GM23338 (cell line): Measurements from ENCODE around the gene TSPEAR. TPM values are rescaled to one million over a fixed set of nuclear protein-coding genes. Genes with fewer than 3 reads are reported as not detected.
A peak's percentile ranks its signal among the peaks of the same experiment; 100 is the strongest.
"Not testable (repeated sequence)": the region's sequence is repeated elsewhere in the genome, so short reads cannot be mapped to it uniquely, and the experiment has no call there.

Experiments used
- ATAC-seq: fragments of 200-7000 bp; cut with Tn5 transposase; 3 replicates; pipeline ENCODE4 v1.9.1; 2020
- DNase-seq: peaks from one replicate; pipeline ENCODE4 v3.0.0-alpha.2; 2015; ENCODE audit warnings: low spot score
- H2AFZ ChIP-seq: fragments of 200-600 bp; sonication (generic); 2 replicates; pipeline ENCODE4 v1.8.0; 2016; ENCODE audit warnings: antibody characterized with exemption, mild to moderate bottlenecking, moderate library complexity
- H3F3A ChIP-seq: fragments of 200-600 bp; sonication (generic); replicated peaks from 2 replicates; pipeline ENCODE4 v1.8.0; 2017; ENCODE audit warnings: antibody characterized with exemption, mixed run types, low read depth
- H3K27ac ChIP-seq: fragments of 200-600 bp; sonication (generic); 2 replicates; pipeline ENCODE4 v1.6.1; 2016; ENCODE audit warnings: low read depth
- H3K27me3 ChIP-seq: fragments of 200-600 bp; sonication (generic); 2 replicates; pipeline ENCODE4 v1.8.0; 2016; ENCODE audit warnings: mild to moderate bottlenecking, mixed run types, moderate library complexity; ENCODE audit not compliant: insufficient read depth
- H3K36me3 ChIP-seq: fragments of 200-600 bp; sonication (generic); 2 replicates; pipeline ENCODE4 v1.8.0; 2016; ENCODE audit warnings: mild to moderate bottlenecking; ENCODE audit not compliant: insufficient read depth
- H3K4me1 ChIP-seq: fragments of 200-600 bp; sonication (generic); 2 replicates; pipeline ENCODE4 v1.8.0; 2016; ENCODE audit warnings: mild to moderate bottlenecking, moderate library complexity; ENCODE audit not compliant: insufficient read depth
- H3K4me2 ChIP-seq: fragments of 200-600 bp; sonication (generic); 2 replicates; pipeline ENCODE4 v1.7.1; 2017; ENCODE audit warnings: mixed run types
- H3K4me3 ChIP-seq: fragments of 200-600 bp; sonication (generic); 2 replicates; pipeline ENCODE4 v1.6.1; 2016; ENCODE audit warnings: mixed run types
- H3K79me2 ChIP-seq: fragments of 200-600 bp; sonication (generic); replicated peaks from 2 replicates; pipeline ENCODE4 v1.8.0; 2017; ENCODE audit warnings: mild to moderate bottlenecking; ENCODE audit not compliant: insufficient read depth
- H3K9me2 ChIP-seq: fragments of 200-600 bp; sonication (generic); 2 replicates; pipeline ENCODE4 v1.8.0; 2017; ENCODE audit not compliant: insufficient read depth
- H4K20me1 ChIP-seq: fragments of 200-600 bp; sonication (generic); replicated peaks from 2 replicates; pipeline ENCODE4 v1.8.0; 2017; ENCODE audit warnings: mild to moderate bottlenecking; ENCODE audit not compliant: insufficient read depth
- H3K27ac Mint-ChIP-seq: 2 replicates; pipeline ENCODE4 v1.8.0; 2020; ENCODE audit warnings: inconsistent platforms, mild to moderate bottlenecking, moderate library complexity, mixed read lengths
- H3K27me3 Mint-ChIP-seq: 3 replicates; pipeline ENCODE4 v1.8.0; 2022; ENCODE audit warnings: low read depth, mild to moderate bottlenecking, moderate library complexity, mixed read lengths, inconsistent platforms; ENCODE audit not compliant: insufficient read depth, poor library complexity
- H3K36me3 Mint-ChIP-seq: 3 replicates; pipeline ENCODE4 v1.8.0; 2021; ENCODE audit warnings: low read depth, mild to moderate bottlenecking, inconsistent platforms, moderate library complexity, mixed read lengths
- H3K4me1 Mint-ChIP-seq: 3 replicates; pipeline ENCODE4 v1.8.0; 2020; ENCODE audit warnings: mild to moderate bottlenecking, inconsistent platforms, mixed read lengths
- H3K4me3 Mint-ChIP-seq: 3 replicates; pipeline ENCODE4 v1.8.0; 2021; ENCODE audit warnings: moderate library complexity, mild to moderate bottlenecking, inconsistent platforms, mixed read lengths
- H3K9me3 Mint-ChIP-seq: 3 replicates; pipeline ENCODE4 v1.8.0; 2020; ENCODE audit warnings: moderate library complexity, mild to moderate bottlenecking, inconsistent platforms, mixed read lengths
- CREB1 ChIP-seq: fragments of 250-450 bp; sonication (Bioruptor Pico); IDR thresholded peaks from 2 replicates; pipeline ENCODE4 v1.5.0; 2020; ENCODE audit warnings: low read depth, mild to moderate bottlenecking, moderate library complexity
- ETS1 ChIP-seq: IDR thresholded peaks from 2 replicates; pipeline ENCODE4 v1.6.1; 2016; ENCODE audit warnings: antibody characterized with exemption
- EZH2 ChIP-seq: fragments of 200-600 bp; sonication (generic); IDR thresholded peaks from one replicate; pipeline ENCODE4 v1.8.0; 2017; ENCODE audit warnings: antibody characterized with exemption, mild to moderate bottlenecking, low read depth; ENCODE audit not compliant: unreplicated experiment
- EZH2phosphoT487 ChIP-seq: fragments of 200-600 bp; sonication (generic); IDR thresholded peaks from one replicate; pipeline ENCODE4 v1.8.1; 2018; ENCODE audit warnings: antibody characterized with exemption; ENCODE audit not compliant: unreplicated experiment
- ZNF114 ChIP-seq: fragments of 250-450 bp; sonication (Bioruptor Pico); IDR thresholded peaks from 2 replicates; pipeline ENCODE4 v1.5.0; 2020; ENCODE audit warnings: mild to moderate bottlenecking, moderate library complexity
- polyA plus RNA-seq: library from polyadenylated mRNA; unstranded; fragments of >200 nt; fragmentation: Nextera tagmentation; extraction: Ambion mirVana; gene quantifications from 2 replicates; pipeline ENCODE4 v1.2.1, GENCODE V29; 2016
- total RNA-seq: library from RNA; depleted of rRNA; stranded (reverse); fragments of >200 nt; shearing (Covaris generic); gene quantifications from 2 replicates; pipeline ENCODE4 v1.2.3, GENCODE V29; 2014
- TF ChIP-seq, protein P1 (sequence below): IDR thresholded peaks from one replicate; pipeline ENCODE4 v1.6.1; 2018; ENCODE audit warnings: antibody characterized with exemption; ENCODE audit not compliant: unreplicated experiment

Gene TSPEAR
- total and polyA plus RNA-seq, 2 experiments from 2014 or later, result 0.35 to 0.92 TPM

DNA sequence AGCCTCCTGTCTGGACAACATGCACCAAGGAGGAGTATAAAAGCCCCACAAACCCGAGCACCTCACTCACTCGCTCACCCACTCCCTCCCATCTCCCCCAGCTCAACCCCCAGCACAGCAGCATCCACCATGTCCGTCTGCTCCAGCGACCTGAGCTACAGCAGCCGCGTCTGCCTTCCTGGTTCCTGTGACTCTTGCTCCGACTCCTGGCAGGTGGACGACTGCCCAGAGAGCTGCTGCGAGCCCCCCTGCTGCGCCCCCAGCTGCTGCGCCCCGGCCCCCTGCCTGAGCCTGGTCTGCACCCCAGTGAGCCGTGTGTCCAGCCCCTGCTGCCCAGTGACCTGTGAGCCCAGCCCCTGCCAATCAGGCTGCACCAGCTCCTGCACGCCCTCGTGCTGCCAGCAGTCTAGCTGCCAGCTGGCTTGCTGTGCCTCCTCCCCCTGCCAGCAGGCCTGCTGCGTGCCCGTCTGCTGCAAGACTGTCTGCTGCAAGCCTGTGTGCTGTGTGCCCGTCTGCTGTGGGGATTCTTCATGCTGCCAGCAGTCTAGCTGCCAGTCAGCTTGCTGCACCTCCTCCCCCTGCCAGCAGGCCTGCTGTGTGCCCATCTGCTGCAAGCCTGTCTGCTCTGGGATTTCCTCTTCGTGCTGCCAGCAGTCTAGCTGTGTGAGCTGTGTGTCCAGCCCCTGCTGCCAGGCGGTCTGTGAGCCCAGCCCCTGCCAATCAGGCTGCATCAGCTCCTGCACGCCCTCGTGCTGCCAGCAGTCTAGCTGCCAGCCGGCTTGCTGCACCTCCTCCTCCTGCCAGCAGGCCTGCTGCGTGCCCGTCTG lies 137.5 kb downstream of the TSPEAR start, which contains the start of gene KRTAP10-4:
Gene KRTAP10-4 (plus strand): TSS at position 100 of the 827 bp plus-strand sequence. CDS start 30 bp downstream, at position 130.
- H3K36me3 Mint-ChIP-seq, H3K27ac Mint-ChIP-seq: not testable (repeated sequence)

GRCh38 chr21:44572959-44573583 lies 138.3 kb downstream of the TSPEAR start:
- Histone ChIP-seq H3K79me2 (no peaks in the 10 kb centered on the region), H3K4me2 (no peak overlapping the region), H3K4me3 (no peak overlapping the region), H2AFZ (0 out of 2 replicates have a peak overlapping the region, but pooled peaks have one; percentile 38), H3F3A (no peaks in the 10 kb centered on the region), H3K9me2 (no peaks in the 10 kb centered on the region), H3K36me3 (no peaks in the 10 kb centered on the region), H3K27ac (no peak overlapping the region), H3K27me3 (no peaks in the 10 kb centered on the region), H4K20me1 (no peaks in the 10 kb centered on the region), H3K4me1 (no peaks in the 10 kb centered on the region)
- H3K27me3 Mint-ChIP-seq, result peaks cover 16% of the 10 kb centered on the region
- no peak overlapping the region for H3K27ac Mint-ChIP-seq
- H3K4me1 Mint-ChIP-seq, result peaks cover 3% of the 10 kb centered on the region
- H3K4me3 Mint-ChIP-seq, result no peak overlapping the region
- TF ChIP-seq ZNF114, result no peak
- ATAC-seq (no peak), DNase-seq (no peak)
- H3K9me3 Mint-ChIP-seq, result peaks cover 43% of the 10 kb centered on the region
- peaks cover 7% of the 10 kb centered on the region for H3K36me3 Mint-ChIP-seq

More for the DNA sequence above, 137.5 kb downstream of the TSPEAR start, which contains the start of gene KRTAP10-4:
- H3K4me3 ChIP-seq, ATAC-seq, H3K27me3 ChIP-seq, H3K4me3 Mint-ChIP-seq, H3F3A ChIP-seq, H3K4me1 Mint-ChIP-seq, H3K27ac ChIP-seq, H3K9me2 ChIP-seq, DNase-seq, H3K79me2 ChIP-seq, H3K4me2 ChIP-seq, H4K20me1 ChIP-seq, H3K36me3 ChIP-seq, H3K4me1 ChIP-seq: not testable (repeated sequence)
- Mint-ChIP-seq H3K27me3 (peaks cover 12% of the 10 kb centered on the region), H3K9me3 (peaks cover 45% of the 10 kb centered on the region)
- H2AFZ ChIP-seq, result 0 out of 2 replicates have a peak within 1 kb of the TSS, but pooled peaks have one; percentile 38

DNA sequence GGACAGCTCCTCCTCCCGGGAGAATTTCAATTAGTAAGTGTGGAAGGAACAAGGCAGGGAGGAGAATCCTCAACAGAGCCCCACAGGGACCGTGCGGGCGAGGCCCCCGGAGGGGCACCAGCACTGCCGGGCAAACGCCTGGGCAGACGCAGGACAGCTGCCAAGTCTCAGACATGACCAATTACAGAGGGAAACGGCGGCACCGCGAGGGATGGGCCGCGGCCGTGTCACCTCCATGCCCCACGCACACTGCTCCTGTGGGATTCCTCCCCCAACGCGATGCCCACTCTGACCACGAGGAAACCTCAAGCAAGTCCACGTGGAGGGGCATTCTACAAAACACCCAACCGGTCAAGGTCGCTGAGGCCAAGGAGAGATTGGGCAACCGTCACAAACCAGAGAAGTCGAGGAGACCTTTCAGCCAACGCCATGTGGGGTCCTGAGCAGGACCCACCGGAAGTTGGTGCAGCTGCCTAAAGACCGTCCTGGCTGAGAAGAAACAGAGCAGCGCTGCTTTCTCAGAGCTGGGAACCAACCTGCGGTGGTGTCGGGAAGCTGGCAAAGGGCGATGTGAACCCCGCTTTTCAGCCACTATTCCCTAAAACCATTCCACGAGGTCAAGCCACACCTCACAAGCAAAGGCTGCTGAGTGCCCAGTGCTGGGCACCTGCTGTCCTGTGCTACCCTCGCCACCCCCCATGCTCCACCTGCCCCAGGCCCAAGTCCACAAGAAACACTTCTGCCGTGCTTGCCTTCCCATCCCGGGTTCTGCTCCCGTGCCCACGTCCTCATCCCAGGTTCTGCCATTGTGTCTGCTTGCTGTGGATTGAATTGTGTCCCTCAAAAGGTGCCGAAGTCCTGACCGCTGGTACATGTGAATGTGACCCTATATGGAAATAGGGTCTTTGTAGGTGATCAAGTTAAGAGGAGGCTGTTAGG lies 139.3 kb downstream of the TSPEAR start:
- ATAC-seq, result no peak
- Mint-ChIP-seq H3K27ac (no peak overlapping the region), H3K9me3 (peaks cover 36% of the 10 kb centered on the region), H3K4me1 (peaks cover 3% of the 10 kb centered on the region), H3K27me3 (peaks cover 13% of the 10 kb centered on the region), H3K36me3 (peaks cover 4% of the 10 kb centered on the region; the same call in 2 of the 3 replicates), H3K4me3 (no peak overlapping the region)
- no peaks in the 10 kb centered on the region for H3F3A ChIP-seq
- no peaks in the 10 kb centered on the region for H3K36me3 ChIP-seq
- no peak overlapping the region for H3K4me2 ChIP-seq
- H3K79me2 ChIP-seq, result no peaks in the 10 kb centered on the region
- H3K9me2 ChIP-seq, result no peaks in the 10 kb centered on the region
- H3K27ac ChIP-seq, result no peak overlapping the region
- H4K20me1 ChIP-seq, result no peaks in the 10 kb centered on the region
- no peaks in the 10 kb centered on the region for H3K27me3 ChIP-seq
- no peak overlapping the region for H3K4me3 ChIP-seq
- DNase-seq, result no peak
- H2AFZ ChIP-seq, result no peak overlapping the region
- H3K4me1 ChIP-seq, result no peaks in the 10 kb centered on the region
- TF ChIP-seq EZH2phosphoT487 (no peak), ZNF114 (no peak), CREB1 (CRISPR knock-in tag) (no peak), EZH2 (no peak), ETS1 (no peak)
- TF ChIP-seq, protein P1, sequence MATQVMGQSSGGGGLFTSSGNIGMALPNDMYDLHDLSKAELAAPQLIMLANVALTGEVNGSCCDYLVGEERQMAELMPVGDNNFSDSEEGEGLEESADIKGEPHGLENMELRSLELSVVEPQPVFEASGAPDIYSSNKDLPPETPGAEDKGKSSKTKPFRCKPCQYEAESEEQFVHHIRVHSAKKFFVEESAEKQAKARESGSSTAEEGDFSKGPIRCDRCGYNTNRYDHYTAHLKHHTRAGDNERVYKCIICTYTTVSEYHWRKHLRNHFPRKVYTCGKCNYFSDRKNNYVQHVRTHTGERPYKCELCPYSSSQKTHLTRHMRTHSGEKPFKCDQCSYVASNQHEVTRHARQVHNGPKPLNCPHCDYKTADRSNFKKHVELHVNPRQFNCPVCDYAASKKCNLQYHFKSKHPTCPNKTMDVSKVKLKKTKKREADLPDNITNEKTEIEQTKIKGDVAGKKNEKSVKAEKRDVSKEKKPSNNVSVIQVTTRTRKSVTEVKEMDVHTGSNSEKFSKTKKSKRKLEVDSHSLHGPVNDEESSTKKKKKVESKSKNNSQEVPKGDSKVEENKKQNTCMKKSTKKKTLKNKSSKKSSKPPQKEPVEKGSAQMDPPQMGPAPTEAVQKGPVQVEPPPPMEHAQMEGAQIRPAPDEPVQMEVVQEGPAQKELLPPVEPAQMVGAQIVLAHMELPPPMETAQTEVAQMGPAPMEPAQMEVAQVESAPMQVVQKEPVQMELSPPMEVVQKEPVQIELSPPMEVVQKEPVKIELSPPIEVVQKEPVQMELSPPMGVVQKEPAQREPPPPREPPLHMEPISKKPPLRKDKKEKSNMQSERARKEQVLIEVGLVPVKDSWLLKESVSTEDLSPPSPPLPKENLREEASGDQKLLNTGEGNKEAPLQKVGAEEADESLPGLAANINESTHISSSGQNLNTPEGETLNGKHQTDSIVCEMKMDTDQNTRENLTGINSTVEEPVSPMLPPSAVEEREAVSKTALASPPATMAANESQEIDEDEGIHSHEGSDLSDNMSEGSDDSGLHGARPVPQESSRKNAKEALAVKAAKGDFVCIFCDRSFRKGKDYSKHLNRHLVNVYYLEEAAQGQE, result no peak
